HCT116 (cell line): ENCODE data around the gene PEAK1. TPM values are rescaled to one million over a fixed set of nuclear protein-coding genes. Genes with fewer than 3 reads are reported as not detected.

Experiments
- ATAC-seq: fragments of 200-7000 bp; cut with Tn5 transposase; 2 replicates; pipeline ENCODE4 v1.9.1; 2020; ENCODE audit warnings: mild to moderate bottlenecking, moderate library complexity
- BruUV-seq: library from RNA; stranded (reverse); fragments of 400-500 nt; replicated peaks from 2 replicates; lab custom pipeline; 2021; lab: Mats Ljungman, UMichigan
- CTCF ChIA-PET: fragments of 300-600 bp; sonication (Branson Sonifier 250); formaldehyde crosslinking; loops from one replicate; lab custom pipeline; 2021; ENCODE audit warnings: antibody characterized with exemption; lab: Charles Lee
- POLR2A ChIA-PET: fragments of 300-600, 350-600 bp; sonication (Branson Sonifier 250); formaldehyde crosslinking; loops from one replicate; lab custom pipeline; 2021; ENCODE audit warnings: antibody characterized with exemption; lab: Charles Lee
- RAD21 ChIA-PET, 2 experiments: fragments of 300-600 bp; sonication (Branson Sonifier 250); formaldehyde crosslinking; loops; one replicate each; lab custom pipeline; 2023; ENCODE audit warnings: low total read pairs in 2 of 2; ENCODE audit not compliant: uncharacterized antibody in 2 of 2, unreplicated experiment in 2 of 2, low non-redundant PET in 1 of 2; lab: Charles Lee
- DNase-seq: peaks from one replicate; pipeline ENCODE4 v3.0.0-alpha.2; 2010; ENCODE audit warnings: low read depth, low spot score
- H2AFZ ChIP-seq: fragments of 200-600 bp; shearing (Covaris generic), sonication (generic); 2 replicates; pipeline ENCODE4 v1.6.1; 2017; ENCODE audit warnings: low read depth, mixed run types, mixed read lengths, antibody characterized with exemption, low read length; ENCODE audit not compliant: poor library complexity, severe bottlenecking
- H3K27ac ChIP-seq: 2 replicates; pipeline ENCODE4 v1.5.1; 2012; ENCODE audit warnings: low read depth, low read length
- H3K27me3 ChIP-seq: fragments of 200-600 bp; sonication (generic); 2 replicates; pipeline ENCODE4 v1.6.1; 2016; ENCODE audit warnings: mixed run types, low read length, mixed read lengths; ENCODE audit not compliant: insufficient read depth
- H3K36me3 ChIP-seq, 2 experiments: fragments of 200-500 bp in 1 of 2; fragments of 200-600 bp in 1 of 2; sonication (Bioruptor generic) in 1 of 2; sonication (generic) in 1 of 2; 2 replicates each; pipeline versions ENCODE4 v1.5.1 to v1.6.1; 2014 to 2016; ENCODE audit warnings: low read length in 2 of 2, inconsistent platforms in 1 of 2, mixed read lengths in 1 of 2, mixed run types in 1 of 2; ENCODE audit not compliant: insufficient read depth in 2 of 2, control insufficient read depth in 1 of 2
- H3K4me1 ChIP-seq, 2 experiments: fragments of 200-600 bp in 1 of 2; sonication (generic) in 1 of 2; 2 replicates each; pipeline versions ENCODE4 v1.5.1 to v1.6.1; 2012 to 2017; ENCODE audit warnings: low read length in 2 of 2, inconsistent platforms in 1 of 2, mild to moderate bottlenecking in 1 of 2, mixed read lengths in 1 of 2, mixed run types in 1 of 2, moderate library complexity in 1 of 2; ENCODE audit not compliant: insufficient read depth in 2 of 2, control insufficient read depth in 1 of 2
- H3K4me2 ChIP-seq: fragments of 200-600 bp; sonication (generic); 2 replicates; pipeline ENCODE4 v1.6.1; 2017; ENCODE audit warnings: mixed run types, low read length, mixed read lengths
- H3K4me3 ChIP-seq, 2 experiments: fragments of 200-600 bp in 1 of 2; sonication (generic) in 1 of 2; replicated peaks in 1 of 2; 2 replicates each; pipeline ENCODE4 v1.5.1; 2011 to 2016; ENCODE audit warnings: low read length in 2 of 2, control low read depth in 1 of 2, low read depth in 1 of 2, mild to moderate bottlenecking in 1 of 2, mixed read lengths in 1 of 2, mixed run types in 1 of 2
- H3K79me2 ChIP-seq: fragments of 200-600 bp; sonication (generic); 2 replicates; pipeline ENCODE4 v1.6.1; 2017; ENCODE audit warnings: mild to moderate bottlenecking, mixed run types, low read length, moderate library complexity, mixed read lengths; ENCODE audit not compliant: insufficient read depth
- H3K9ac ChIP-seq: fragments of 200-600 bp; sonication (generic); 2 replicates; pipeline ENCODE4 v1.6.1; 2016; ENCODE audit warnings: low read length, mixed read lengths
- H3K9me2 ChIP-seq: fragments of 200-600 bp; sonication (generic), shearing (Covaris generic); 2 replicates; pipeline ENCODE4 v1.6.1; 2017; ENCODE audit warnings: mixed run types, mild to moderate bottlenecking, moderate library complexity; ENCODE audit not compliant: insufficient read depth
- H3K9me3 ChIP-seq, 2 experiments: fragments of 200-500 bp in 1 of 2; fragments of 200-600 bp in 1 of 2; sonication (Bioruptor generic) in 1 of 2; sonication (generic) in 1 of 2; 2 replicates each; pipeline ENCODE4 v1.6.1; 2014 to 2017; ENCODE audit warnings: low read length in 2 of 2, mixed read lengths in 2 of 2, inconsistent platforms in 1 of 2, low read depth in 1 of 2, mild to moderate bottlenecking in 1 of 2, mixed run types in 1 of 2, moderate library complexity in 1 of 2; ENCODE audit not compliant: control insufficient read depth in 1 of 2, insufficient read depth in 1 of 2
- H4K20me1 ChIP-seq: fragments of 200-600 bp; sonication (generic), shearing (Covaris generic); 2 replicates; pipeline ENCODE4 v1.6.1; 2017; ENCODE audit warnings: mixed run types, mild to moderate bottlenecking, moderate library complexity; ENCODE audit not compliant: insufficient read depth
- CEBPB ChIP-seq: IDR thresholded peaks from 2 replicates; pipeline ENCODE4 v1.6.1; 2012; ENCODE audit warnings: low read depth
- EGR1 ChIP-seq: IDR thresholded peaks from 2 replicates; pipeline ENCODE4 v1.6.1; 2012; ENCODE audit warnings: low read depth
- ELF1 ChIP-seq: IDR thresholded peaks from 2 replicates; pipeline ENCODE4 v1.6.1; 2012; ENCODE audit warnings: low read depth, borderline replicate concordance
- EZH2 ChIP-seq: fragments of 200-600 bp; sonication (generic); IDR thresholded peaks from 2 replicates; pipeline ENCODE4 v1.6.1; 2017; ENCODE audit warnings: antibody characterized with exemption, mixed run types
- FOSL1 ChIP-seq: IDR thresholded peaks from 2 replicates; pipeline ENCODE4 v1.6.1; 2012; ENCODE audit warnings: low read depth
- JUND ChIP-seq: IDR thresholded peaks from 2 replicates; pipeline ENCODE4 v1.6.1; 2012
- ZFX ChIP-seq: fragments of 450-650 bp; IDR thresholded peaks from 2 replicates; pipeline ENCODE4 v1.6.1; 2017
- ZNF274 ChIP-seq: fragments of 200-500 bp; sonication (Bioruptor generic); IDR thresholded peaks from 2 replicates; pipeline ENCODE4 v1.6.1; 2014; ENCODE audit warnings: mild to moderate bottlenecking, low read depth, low read length, inconsistent platforms
- intact Hi-C: fragments of 100-400 bp; cut with micrococcal nuclease; formaldehyde crosslinking; loops from 2 replicates; pipeline ENCODE4 v1.10.0; 2022
- total RNA-seq: library from RNA; stranded (reverse); gene quantifications from one replicate; pipeline ENCODE4 v1.2.1, GENCODE V29; 2021; ENCODE audit not compliant: unreplicated experiment
- TF ChIP-seq, protein P1 (sequence below): IDR thresholded peaks from 2 replicates; pipeline ENCODE4 v1.6.1; 2011; ENCODE audit warnings: mild to moderate bottlenecking, low read length, moderate library complexity; ENCODE audit not compliant: insufficient replicate concordance; ENCODE audit errors: extremely low read depth
- TF ChIP-seq, protein P2 (sequence below): IDR thresholded peaks from 2 replicates; pipeline ENCODE4 v1.6.1; 2012
- TF ChIP-seq, protein P3 (sequence below), 3 experiments: fragments of 200-600 bp in 1 of 3; sonication (generic) in 1 of 3; IDR thresholded peaks in 2 of 3; conservative IDR thresholded peaks in 1 of 3; 2 replicates each; pipeline ENCODE4 v1.5.1; 2012 to 2017; ENCODE audit warnings: low read depth in 2 of 3, low read length in 2 of 3, antibody characterized with exemption in 1 of 3, borderline replicate concordance in 1 of 3, control low read depth in 1 of 3, mild to moderate bottlenecking in 1 of 3, mixed read lengths in 1 of 3, mixed run types in 1 of 3, moderate library complexity in 1 of 3; ENCODE audit not compliant: insufficient read depth in 1 of 3

Gene PEAK1
- total RNA-seq, 1 experiment from 2014 or later: 23.4 TPM

DNA sequence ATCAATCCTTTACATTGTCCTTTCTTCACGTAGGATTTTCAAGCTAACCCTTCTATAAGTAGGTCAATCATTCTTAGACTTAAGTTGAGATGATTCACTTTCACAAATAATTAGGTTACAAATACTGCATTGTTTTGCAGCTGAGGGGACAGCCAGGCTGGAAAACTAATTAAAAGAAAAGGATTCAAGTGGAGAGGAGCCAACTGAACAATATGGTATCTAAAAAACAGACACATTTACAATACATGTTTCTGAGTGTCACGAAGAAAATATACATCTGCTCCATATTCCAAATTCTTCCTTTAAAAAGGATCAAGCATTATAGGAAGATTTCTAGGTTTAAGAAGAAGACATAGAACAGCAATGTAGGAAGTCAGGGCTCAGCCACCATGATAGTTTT lies 70.2 kb downstream of the PEAK1 start:
- no peak for ATAC-seq
- no peak for DNase-seq
- no peak overlapping the region for H2AFZ ChIP-seq
- H4K20me1 ChIP-seq: no peaks in the 10 kb centered on the region
- H3K4me3 ChIP-seq: no peak overlapping the region
- H3K9me2 ChIP-seq: no peaks in the 10 kb centered on the region
- ChIA-PET POLR2A (no interaction called here), RAD21 (no interaction called here), CTCF (no interaction called here)
- BruUV-seq: no TSS peak
- H3K4me1 ChIP-seq: peaks cover 0 to 7% of the 10 kb centered on the region in 2 experiments; a peak in 1 of 4 replicates
- H3K9ac ChIP-seq: no peak overlapping the region
- intact Hi-C loops: no loop called here
- H3K4me2 ChIP-seq: no peak overlapping the region
- H3K9me3 ChIP-seq: no peaks in the 10 kb centered on the region
- H3K27ac ChIP-seq: no peak overlapping the region
- TF ChIP-seq JUND (no peak), ELF1 (no peak), ZNF274 (no peak)
- TF ChIP-seq, protein P1, sequence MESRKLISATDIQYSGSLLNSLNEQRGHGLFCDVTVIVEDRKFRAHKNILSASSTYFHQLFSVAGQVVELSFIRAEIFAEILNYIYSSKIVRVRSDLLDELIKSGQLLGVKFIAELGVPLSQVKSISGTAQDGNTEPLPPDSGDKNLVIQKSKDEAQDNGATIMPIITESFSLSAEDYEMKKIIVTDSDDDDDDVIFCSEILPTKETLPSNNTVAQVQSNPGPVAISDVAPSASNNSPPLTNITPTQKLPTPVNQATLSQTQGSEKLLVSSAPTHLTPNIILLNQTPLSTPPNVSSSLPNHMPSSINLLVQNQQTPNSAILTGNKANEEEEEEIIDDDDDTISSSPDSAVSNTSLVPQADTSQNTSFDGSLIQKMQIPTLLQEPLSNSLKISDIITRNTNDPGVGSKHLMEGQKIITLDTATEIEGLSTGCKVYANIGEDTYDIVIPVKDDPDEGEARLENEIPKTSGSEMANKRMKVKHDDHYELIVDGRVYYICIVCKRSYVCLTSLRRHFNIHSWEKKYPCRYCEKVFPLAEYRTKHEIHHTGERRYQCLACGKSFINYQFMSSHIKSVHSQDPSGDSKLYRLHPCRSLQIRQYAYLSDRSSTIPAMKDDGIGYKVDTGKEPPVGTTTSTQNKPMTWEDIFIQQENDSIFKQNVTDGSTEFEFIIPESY: no peak
- TF ChIP-seq, protein P2, sequence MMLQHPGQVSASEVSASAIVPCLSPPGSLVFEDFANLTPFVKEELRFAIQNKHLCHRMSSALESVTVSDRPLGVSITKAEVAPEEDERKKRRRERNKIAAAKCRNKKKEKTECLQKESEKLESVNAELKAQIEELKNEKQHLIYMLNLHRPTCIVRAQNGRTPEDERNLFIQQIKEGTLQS: no peak
- H3K27me3 ChIP-seq: no peaks in the 10 kb centered on the region
- no peaks in the 10 kb centered on the region for H3K36me3 ChIP-seq
- no peaks in the 10 kb centered on the region for H3K79me2 ChIP-seq

DNA sequence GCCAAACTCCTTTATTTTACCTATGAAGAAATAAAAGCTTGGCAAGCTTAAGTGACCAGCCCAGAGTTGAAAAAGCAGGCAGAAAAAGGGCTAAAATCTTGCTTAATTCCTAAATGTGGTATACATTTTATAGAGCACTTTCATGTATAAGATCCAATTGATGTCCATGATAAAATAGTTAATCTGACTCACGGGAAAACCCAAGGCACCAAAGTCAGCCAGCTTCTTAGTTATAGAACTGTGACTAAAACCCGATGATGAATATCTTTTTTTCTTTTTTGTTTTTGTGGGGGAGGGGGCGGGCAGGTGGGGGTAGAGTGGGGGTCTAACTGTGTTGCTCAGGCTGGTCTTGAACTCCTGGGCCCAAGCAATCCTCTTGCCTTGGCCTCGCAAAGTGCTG lies 71.4 kb downstream of the PEAK1 start:
- Histone ChIP-seq H3K9me2 (no peaks in the 10 kb centered on the region), H3K27ac (no peak overlapping the region), H3K4me3 (no peak overlapping the region), H3K9ac (no peak overlapping the region), H3K9me3 (no peaks in the 10 kb centered on the region), H3K36me3 (no peaks in the 10 kb centered on the region), H3K79me2 (no peaks in the 10 kb centered on the region), H3K4me1 (no peaks in the 10 kb centered on the region), H2AFZ (no peak overlapping the region), H3K27me3 (no peaks in the 10 kb centered on the region), H3K4me2 (no peak overlapping the region), H4K20me1 (no peaks in the 10 kb centered on the region)
- no TSS peak for BruUV-seq
- intact Hi-C loops: no loop called here
- ATAC-seq (no peak), DNase-seq (no peak)
- no peak for TF ChIP-seq FOSL1
- no peak for TF ChIP-seq ZFX
- TF ChIP-seq, protein P1: no peak
- TF ChIP-seq ZNF274: no peak
- no peak for TF ChIP-seq EGR1
- TF ChIP-seq EZH2: no peak
- TF ChIP-seq CEBPB: no peak
- TF ChIP-seq, protein P3, sequence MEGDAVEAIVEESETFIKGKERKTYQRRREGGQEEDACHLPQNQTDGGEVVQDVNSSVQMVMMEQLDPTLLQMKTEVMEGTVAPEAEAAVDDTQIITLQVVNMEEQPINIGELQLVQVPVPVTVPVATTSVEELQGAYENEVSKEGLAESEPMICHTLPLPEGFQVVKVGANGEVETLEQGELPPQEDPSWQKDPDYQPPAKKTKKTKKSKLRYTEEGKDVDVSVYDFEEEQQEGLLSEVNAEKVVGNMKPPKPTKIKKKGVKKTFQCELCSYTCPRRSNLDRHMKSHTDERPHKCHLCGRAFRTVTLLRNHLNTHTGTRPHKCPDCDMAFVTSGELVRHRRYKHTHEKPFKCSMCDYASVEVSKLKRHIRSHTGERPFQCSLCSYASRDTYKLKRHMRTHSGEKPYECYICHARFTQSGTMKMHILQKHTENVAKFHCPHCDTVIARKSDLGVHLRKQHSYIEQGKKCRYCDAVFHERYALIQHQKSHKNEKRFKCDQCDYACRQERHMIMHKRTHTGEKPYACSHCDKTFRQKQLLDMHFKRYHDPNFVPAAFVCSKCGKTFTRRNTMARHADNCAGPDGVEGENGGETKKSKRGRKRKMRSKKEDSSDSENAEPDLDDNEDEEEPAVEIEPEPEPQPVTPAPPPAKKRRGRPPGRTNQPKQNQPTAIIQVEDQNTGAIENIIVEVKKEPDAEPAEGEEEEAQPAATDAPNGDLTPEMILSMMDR (IDR thresholded peaks at IDR 0.05 in 2 of 3, conservative IDR thresholded peaks at IDR 0.05 in 1 of 3; ENCODE audit: borderline replicate concordance in 1 of 3, insufficient read depth in 1 of 3, low read depth in 2 of 3, low read length in 2 of 3): no peak
- ChIA-PET RAD21 (no interaction called here), POLR2A (no interaction called here), CTCF (no interaction called here)
